ENCODE measurements around the gene OR5H2. TPM values are rescaled to one million over a fixed set of nuclear protein-coding genes. Genes with fewer than 3 reads are reported as not detected.
A peak's percentile ranks its signal among the peaks of the same experiment; 100 is the strongest.

The OR5H2 gene
- total and polyA plus RNA-seq, 2 donors from 2014 or later = not detected

DNA sequence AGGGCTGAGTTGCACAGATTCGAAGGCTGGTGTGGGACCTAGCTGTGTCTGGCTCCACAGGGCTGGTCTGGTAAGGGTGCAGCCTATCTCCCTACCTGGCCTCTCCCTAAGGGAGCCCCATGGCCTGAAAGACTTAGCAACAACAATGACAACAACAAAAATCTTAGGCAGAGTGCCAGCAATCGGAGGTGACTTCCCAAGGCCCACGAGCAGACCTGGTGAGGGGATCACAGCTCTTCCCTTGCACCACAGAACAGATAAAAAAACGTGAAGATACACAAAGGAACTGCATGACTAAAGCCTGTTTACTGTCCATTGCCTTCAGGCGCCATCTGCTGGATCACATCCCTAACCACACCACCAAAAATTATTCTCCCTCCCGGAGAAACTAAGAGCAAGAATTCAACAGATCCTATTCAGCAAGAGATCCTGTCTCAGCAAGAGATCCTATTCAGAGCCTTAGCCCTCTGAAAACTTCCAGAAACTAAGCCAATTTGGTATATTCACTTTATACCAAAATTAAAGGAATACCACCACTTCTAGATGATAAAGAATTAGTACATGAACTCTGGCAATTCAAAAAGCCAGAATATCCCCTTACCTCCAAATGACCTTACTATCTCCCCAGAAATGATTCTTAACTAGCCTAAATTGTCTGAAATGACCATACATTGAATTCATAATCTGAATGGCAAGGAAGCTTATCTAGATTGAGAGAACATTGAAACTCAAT is 47.3 kb downstream of the OR5H2 start:
- no peaks in the 10 kb centered on the region for H3K27me3 ChIP-seq (ENCODE audit: control insufficient read depth, insufficient read depth, low read length)
- DNase-seq (peak in 4 of 5 donors; percentile 50 to 74 (median 54)), FAIRE-seq (no peak)
- H3K4me3 ChIP-seq (ENCODE audit: low read length in 3 of 3) = no peak overlapping the region
- H3K4me1 ChIP-seq (ENCODE audit: control insufficient read depth in 2 of 3, insufficient read depth in 2 of 3, low read depth in 1 of 3, low read length in 3 of 3) = no peaks in the 10 kb centered on the region
- intact Hi-C loops (cut with DNase I) = loop anchor here (10.0 kb wide), 1 partner anchor 285 kb away; no protein-coding TSS in a partner anchor
- H3K9ac ChIP-seq (ENCODE audit: low read length in 3 of 3) = no peak overlapping the region
- H3K9me3 ChIP-seq (ENCODE audit: control insufficient read depth in 2 of 3, insufficient read depth in 1 of 3, low read length in 3 of 3) = no peaks in the 10 kb centered on the region
- peak; percentile 59 for TF ChIP-seq CTCF (IDR thresholded peaks at IDR 0.05; ENCODE audit: borderline replicate concordance, extremely low read depth, insufficient read depth)
- H3K27ac ChIP-seq (ENCODE audit: low read depth in 2 of 2, low read length in 2 of 2) = no peak overlapping the region
- no peaks in the 10 kb centered on the region for H3K36me3 ChIP-seq (ENCODE audit: control insufficient read depth in 2 of 3, insufficient read depth in 3 of 3, low read length in 3 of 3)

DNA sequence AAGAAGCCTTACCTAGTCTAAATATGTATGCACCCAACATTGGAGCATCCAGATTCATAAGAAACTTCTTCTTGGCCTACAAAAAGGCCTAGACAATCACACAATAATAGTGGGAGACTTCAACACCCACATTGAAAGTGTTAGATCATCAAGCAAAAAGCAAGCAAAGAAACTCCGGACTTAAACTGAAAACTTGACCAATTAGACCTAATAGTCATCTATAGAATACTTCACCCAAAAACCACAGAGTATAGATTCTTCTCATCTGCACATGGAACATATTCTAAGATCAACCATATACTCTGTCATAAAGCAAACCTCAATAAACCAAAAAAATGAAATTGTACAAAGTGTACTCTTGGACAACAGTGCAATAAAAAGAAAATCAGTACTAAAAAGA is 49.0 kb downstream of the OR5H2 start:
- H3K27me3 ChIP-seq (ENCODE audit: control insufficient read depth, insufficient read depth, low read length) = no peaks in the 10 kb centered on the region
- no peaks in the 10 kb centered on the region for H3K36me3 ChIP-seq (ENCODE audit: control insufficient read depth in 2 of 3, insufficient read depth in 3 of 3, low read length in 3 of 3)
- H3K4me3 ChIP-seq (ENCODE audit: low read length in 3 of 3) = no peak overlapping the region
- TF ChIP-seq CTCF (IDR thresholded peaks at IDR 0.05; ENCODE audit: borderline replicate concordance, extremely low read depth, insufficient read depth) = no peak
- no peaks in the 10 kb centered on the region for H3K9me3 ChIP-seq (ENCODE audit: control insufficient read depth in 2 of 3, insufficient read depth in 1 of 3, low read length in 3 of 3)
- intact Hi-C loops (cut with DNase I) = no loop called here
- no peaks in the 10 kb centered on the region for H3K4me1 ChIP-seq (ENCODE audit: control insufficient read depth in 2 of 3, insufficient read depth in 2 of 3, low read depth in 1 of 3, low read length in 3 of 3)
- FAIRE-seq (no peak), DNase-seq (no peak)
- no peak overlapping the region for H3K9ac ChIP-seq (ENCODE audit: low read length in 3 of 3)
- H3K27ac ChIP-seq (ENCODE audit: low read depth in 2 of 2, low read length in 2 of 2) = no peak overlapping the region

Other genes starting within 250 kb of the OR5H2 start
- gene GABRR3, start 247.2 kb upstream of the OR5H2 start, total RNA-seq = not detected
- gene GABRR3, start 247.2 kb upstream of the OR5H2 start, polyA plus RNA-seq (ENCODE audit: insufficient read depth, low read depth, low replicate concordance) = not detected
- gene OR5AC2, start 195.3 kb upstream of the OR5H2 start, total RNA-seq = not detected
- gene OR5AC2, start 195.3 kb upstream of the OR5H2 start, polyA plus RNA-seq (ENCODE audit: insufficient read depth, low read depth, low replicate concordance) = not detected
- not detected for gene OR5H1, start 151.8 kb upstream of the OR5H2 start, total RNA-seq
- gene OR5H1, start 151.8 kb upstream of the OR5H2 start, polyA plus RNA-seq (ENCODE audit: insufficient read depth, low read depth, low replicate concordance) = not detected
- not detected for gene OR5H14, start 135.0 kb upstream of the OR5H2 start, total RNA-seq
- gene OR5H14, start 135.0 kb upstream of the OR5H2 start, polyA plus RNA-seq (ENCODE audit: insufficient read depth, low read depth, low replicate concordance) = not detected
- not detected for gene OR5H15, start 115.8 kb upstream of the OR5H2 start, total RNA-seq
- not detected for gene OR5H15, start 115.8 kb upstream of the OR5H2 start, polyA plus RNA-seq (ENCODE audit: insufficient read depth, low read depth, low replicate concordance)
- gene OR5H6, start 18.3 kb upstream of the OR5H2 start, total RNA-seq = not detected
- gene OR5H6, start 18.3 kb upstream of the OR5H2 start, polyA plus RNA-seq (ENCODE audit: insufficient read depth, low read depth, low replicate concordance) = not detected
- gene OR5K4, start 71.3 kb downstream of the OR5H2 start, total RNA-seq = not detected
- not detected for gene OR5K4, start 71.3 kb downstream of the OR5H2 start, polyA plus RNA-seq (ENCODE audit: insufficient read depth, low read depth, low replicate concordance)
- gene OR5K3, start 108.2 kb downstream of the OR5H2 start, total RNA-seq = not detected
- gene OR5K3, start 108.2 kb downstream of the OR5H2 start, polyA plus RNA-seq (ENCODE audit: insufficient read depth, low read depth, low replicate concordance) = not detected
- gene OR5K1, start 180.7 kb downstream of the OR5H2 start, total RNA-seq = not detected
- gene OR5K1, start 180.7 kb downstream of the OR5H2 start, polyA plus RNA-seq (ENCODE audit: insufficient read depth, low read depth, low replicate concordance) = not detected
- gene OR5K2, start 215.2 kb downstream of the OR5H2 start, total RNA-seq = not detected
- gene OR5K2, start 215.2 kb downstream of the OR5H2 start, polyA plus RNA-seq (ENCODE audit: insufficient read depth, low read depth, low replicate concordance) = not detected
- 77.2 TPM for gene CLDND1, start 240.4 kb downstream of the OR5H2 start, total RNA-seq
- 35.8 TPM for gene CLDND1, start 240.4 kb downstream of the OR5H2 start, polyA plus RNA-seq (ENCODE audit: insufficient read depth, low read depth, low replicate concordance)
- gene GPR15, start 249.5 kb downstream of the OR5H2 start, total RNA-seq = not detected
- not detected for gene GPR15, start 249.5 kb downstream of the OR5H2 start, polyA plus RNA-seq (ENCODE audit: insufficient read depth, low read depth, low replicate concordance)

All from kidney (tissue), 14 donors.